ENCODE results near the gene B4GALNT3.

The B4GALNT3 gene

GRCh38 chr12:588024-588322 lies 128.2 kb downstream of the B4GALNT3 start:
- POLR2A ChIA-PET (ENCODE audit: low non-redundant PET): no interaction called here
- TF ChIP-seq CTCF (conservative IDR thresholded peaks at IDR 0.05; ENCODE audit: low read depth): no peak

GRCh38 chr12:588646-589045 lies 128.9 kb downstream of the B4GALNT3 start:
- H3K27ac ChIP-seq: no peak overlapping the region
- POLR2A ChIA-PET (ENCODE audit: low non-redundant PET): no interaction called here
- TF ChIP-seq CTCF (conservative IDR thresholded peaks at IDR 0.05; ENCODE audit: low read depth): no peak
- CTCF ChIA-PET: no interaction called here
- no peak for DNase-seq (ENCODE audit: low spot score)

More at GRCh38 chr12:588024-588322, 128.2 kb downstream of the B4GALNT3 start:
- CTCF ChIA-PET: interaction anchor here (0.6 to 1.7 kb wide), 2 partner anchors 12 to 161 kb away, joined by 3 to 5 read pairs; no protein-coding TSS in a partner anchor
- H3K27ac ChIP-seq: no peak overlapping the region
- no peak for DNase-seq (ENCODE audit: low spot score)

- ChIA-PET POLR2A (ENCODE audit: low non-redundant PET) (no interaction called here), CTCF (no interaction called here)
- no peak for DNase-seq (ENCODE audit: low spot score)
- H3K27ac ChIP-seq: no peak overlapping the region
- TF ChIP-seq CTCF (conservative IDR thresholded peaks at IDR 0.05; ENCODE audit: low read depth): no peak
Observed at GRCh38 chr12:590206-590750, 130.5 kb downstream of the B4GALNT3 start.

GRCh38 chr12:591167-592023 lies 131.7 kb downstream of the B4GALNT3 start:
- ChIA-PET CTCF (no interaction called here), POLR2A (ENCODE audit: low non-redundant PET) (no interaction called here)
- H3K27ac ChIP-seq: no peak overlapping the region
- no peak for TF ChIP-seq CTCF (conservative IDR thresholded peaks at IDR 0.05; ENCODE audit: low read depth)
- DNase-seq (ENCODE audit: low spot score): no peak

GRCh38 chr12:592024-592505 lies 132.3 kb downstream of the B4GALNT3 start:
- no peak for TF ChIP-seq CTCF (conservative IDR thresholded peaks at IDR 0.05; ENCODE audit: low read depth)
- ChIA-PET CTCF (no interaction called here), POLR2A (ENCODE audit: low non-redundant PET) (no interaction called here)
- DNase-seq (ENCODE audit: low spot score): no peak
- H3K27ac ChIP-seq: no peak overlapping the region

- H3K27ac ChIP-seq: no peak overlapping the region
- TF ChIP-seq CTCF (conservative IDR thresholded peaks at IDR 0.05; ENCODE audit: low read depth): no peak
- ChIA-PET POLR2A (ENCODE audit: low non-redundant PET) (no interaction called here), CTCF (interaction anchor here (0.6 to 0.9 kb wide), 2 partner anchors 52 to 404 kb away, joined by 3 read pairs; no protein-coding TSS in a partner anchor)
- no peak for DNase-seq (ENCODE audit: low spot score)
Observed at GRCh38 chr12:593396-594270, 133.9 kb downstream of the B4GALNT3 start.

Data from RWPE1 (cell line).